GM21526 (cell line): ENCODE results near the gene TEPSIN.

Experiments used
- ATAC-seq: cut with Tn5 transposase; IDR thresholded peaks from one replicate; pipeline ENCODE4 v1.9.1; 2021; ENCODE audit warnings: moderate library complexity; ENCODE audit not compliant: unreplicated experiment, low FRiP score

The TEPSIN gene, protein sequence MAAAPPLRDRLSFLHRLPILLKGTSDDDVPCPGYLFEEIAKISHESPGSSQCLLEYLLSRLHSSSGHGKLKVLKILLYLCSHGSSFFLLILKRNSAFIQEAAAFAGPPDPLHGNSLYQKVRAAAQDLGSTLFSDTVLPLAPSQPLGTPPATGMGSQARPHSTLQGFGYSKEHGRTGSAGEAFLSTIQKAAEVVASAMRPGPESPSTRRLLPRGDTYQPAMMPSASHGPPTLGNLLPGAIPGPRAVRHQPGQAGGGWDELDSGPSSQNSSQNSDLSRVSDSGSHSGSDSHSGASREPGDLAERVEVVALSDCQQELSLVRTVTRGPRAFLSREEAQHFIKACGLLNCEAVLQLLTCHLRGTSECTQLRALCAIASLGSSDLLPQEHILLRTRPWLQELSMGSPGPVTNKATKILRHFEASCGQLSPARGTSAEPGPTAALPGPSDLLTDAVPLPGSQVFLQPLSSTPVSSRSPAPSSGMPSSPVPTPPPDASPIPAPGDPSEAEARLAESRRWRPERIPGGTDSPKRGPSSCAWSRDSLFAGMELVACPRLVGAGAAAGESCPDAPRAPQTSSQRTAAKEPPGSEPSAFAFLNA

GRCh38 chr17:81238815-81239713, at the start of gene TEPSIN, which contains the start of gene NDUFAF8:
Gene TEPSIN (minus strand): TSS chr17:81239055. CDS start chr17:81239033, 22 bp downstream.
Gene NDUFAF8 (plus strand): TSS chr17:81239318. CDS start chr17:81239364, 46 bp downstream.
- peak; percentile 85 for ATAC-seq

GRCh38 chr17:81287741-81288430, 49.0 kb upstream of the TEPSIN start:
- ATAC-seq, result no peak

- no peak for ATAC-seq
These were observed 48.3 kb upstream of the TEPSIN start for GRCh38 chr17:81287152-81287551.

DNA sequence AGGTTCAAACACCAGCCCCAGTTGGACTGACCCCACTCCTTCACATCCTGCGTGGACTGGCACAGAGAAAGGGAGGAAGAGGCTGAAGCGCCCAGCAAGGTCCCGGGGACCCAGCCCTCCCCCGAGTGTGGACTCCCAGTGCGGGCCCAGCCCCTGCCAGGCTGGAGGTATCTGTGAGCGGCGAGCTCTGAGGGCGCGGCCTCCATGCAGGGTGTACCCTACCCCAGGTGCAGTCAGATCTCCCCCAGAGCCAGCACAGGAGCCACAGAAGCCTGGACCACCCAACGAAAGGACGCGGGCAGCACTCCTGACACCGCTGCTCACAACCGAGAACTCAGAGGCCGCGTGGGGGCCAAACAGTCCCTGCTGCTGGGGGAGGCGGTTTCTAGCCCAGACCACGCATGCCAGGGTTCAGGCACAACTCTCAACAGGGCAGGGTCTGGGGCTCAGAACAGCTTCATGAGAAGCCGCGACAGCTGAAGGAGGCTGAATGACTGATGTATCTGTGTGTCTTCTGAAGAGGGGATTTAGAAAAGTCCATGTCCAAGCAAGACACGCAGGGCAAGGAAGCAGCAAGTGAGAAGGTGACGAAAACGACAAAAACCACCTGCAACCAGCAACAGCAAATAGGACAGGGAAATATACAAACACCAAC, 47.8 kb upstream of the TEPSIN start:
- ATAC-seq, result no peak

DNA sequence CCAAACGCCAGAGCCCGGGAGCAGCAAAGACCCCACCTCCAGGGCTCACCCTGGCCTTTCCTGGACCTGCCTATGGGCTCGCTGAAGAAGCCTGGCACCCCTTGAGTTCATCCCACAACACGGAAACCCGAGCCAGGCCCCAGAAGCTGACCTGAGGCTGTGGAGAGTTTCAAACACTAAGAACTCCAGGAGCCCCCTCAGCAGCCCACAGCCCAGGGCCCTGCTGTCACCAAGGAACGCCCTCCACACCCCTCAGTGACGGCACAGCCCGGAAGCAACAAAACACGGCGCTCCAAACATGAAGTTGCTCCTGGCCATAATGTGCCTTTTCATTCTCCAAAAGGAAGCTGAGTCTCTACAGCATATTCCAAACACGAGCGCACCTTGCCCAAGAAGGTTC, 47.0 kb upstream of the TEPSIN start:
- ATAC-seq, result no peak

DNA sequence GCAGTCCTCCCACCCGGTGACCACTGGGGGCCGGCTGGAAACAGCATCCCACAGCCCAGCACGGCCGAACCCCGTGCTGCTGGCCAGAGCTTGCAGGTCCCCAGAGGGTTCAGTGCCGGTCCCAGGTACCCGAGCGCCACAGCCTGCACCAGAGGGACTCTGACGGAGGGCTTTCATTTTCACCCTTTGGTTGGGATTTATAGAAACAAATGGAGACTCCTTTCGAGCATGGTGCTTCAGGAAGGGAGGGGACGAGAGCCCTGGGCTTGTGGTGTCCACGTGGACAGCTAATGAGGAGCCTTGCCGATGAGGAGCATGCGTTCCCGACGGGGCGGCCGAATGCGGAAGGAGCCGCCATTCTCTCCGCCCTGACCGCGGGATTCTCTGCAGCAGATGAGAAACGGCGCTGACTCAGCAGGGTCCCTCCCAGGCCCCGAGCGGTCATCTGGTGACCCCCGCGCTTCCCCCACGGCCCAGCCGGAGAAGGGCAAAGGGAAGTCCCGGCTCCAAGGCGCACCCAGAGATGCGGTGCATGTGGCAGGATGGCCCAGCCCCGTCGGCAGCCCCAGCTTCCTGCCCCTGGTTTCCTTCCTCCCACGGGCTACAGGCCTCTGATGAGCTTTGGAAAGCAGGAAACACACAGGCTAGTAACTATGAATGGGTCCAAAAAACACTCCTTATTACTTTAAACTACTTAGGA, 46.5 kb upstream of the TEPSIN start:
- ATAC-seq, result no peak

DNA sequence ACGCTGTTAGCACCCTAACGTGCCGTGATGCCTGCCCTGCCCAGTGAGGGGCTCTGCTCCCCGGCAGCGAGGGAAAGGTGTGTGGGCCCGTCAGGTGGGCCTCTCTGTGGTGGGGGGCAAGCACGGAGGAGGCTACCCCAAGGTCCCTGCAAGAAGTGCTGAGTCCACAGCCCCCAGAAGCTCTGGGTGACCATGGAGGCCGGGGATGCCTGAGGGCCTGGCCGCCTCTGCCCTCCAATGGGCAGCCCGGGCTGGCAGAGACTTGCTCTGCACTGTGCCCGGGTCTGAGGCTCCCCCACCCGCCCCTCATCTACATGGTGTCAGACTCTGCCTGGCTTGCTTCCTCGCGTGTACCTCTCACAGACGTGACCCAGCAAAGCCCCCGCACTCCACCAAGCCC, 44.0 kb upstream of the TEPSIN start:
- ATAC-seq, result no peak

DNA sequence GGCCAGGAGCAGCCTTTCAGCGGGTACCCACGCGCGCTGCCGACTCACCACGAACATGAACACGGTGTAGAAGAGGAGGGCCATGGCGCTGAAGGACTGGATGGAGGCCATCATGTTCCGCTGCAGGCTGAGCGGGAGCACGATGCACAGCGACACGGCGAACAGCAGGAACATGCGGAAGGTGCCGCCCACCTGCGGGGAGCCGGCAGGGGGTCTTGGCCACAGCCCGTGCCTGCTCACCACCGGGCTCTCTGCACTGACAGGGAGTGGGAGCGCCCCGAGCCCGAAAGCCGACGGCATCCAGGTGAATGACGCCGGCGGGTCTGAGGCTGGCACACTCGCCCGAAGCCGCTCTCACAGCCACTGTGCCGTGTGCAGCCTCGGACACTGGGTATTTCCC, 43.3 kb upstream of the TEPSIN start:
- no peak for ATAC-seq

DNA sequence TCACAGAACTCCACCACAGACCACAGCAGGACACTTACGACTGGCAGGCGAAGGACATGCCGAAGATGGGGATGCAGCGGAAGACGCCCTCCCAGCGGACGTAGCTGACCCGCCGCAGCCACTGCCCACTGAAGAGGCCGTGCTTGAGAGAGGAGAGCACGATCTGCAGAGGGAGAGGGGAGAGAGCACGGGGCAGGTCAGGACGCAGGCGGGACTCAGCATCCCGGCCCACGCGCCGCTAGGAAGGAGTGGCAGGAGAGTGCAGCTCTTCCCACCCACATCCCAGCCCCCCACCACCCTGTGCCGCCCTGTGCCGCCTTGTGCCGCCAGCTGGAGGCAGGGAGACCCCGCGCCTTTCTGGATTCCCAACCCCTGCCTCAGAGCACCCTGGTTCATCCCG, 41.7 kb upstream of the TEPSIN start:
- ATAC-seq, result no peak

GRCh38 chr17:81279278-81280275, 40.7 kb upstream of the TEPSIN start:
- no peak for ATAC-seq

GRCh38 chr17:81278831-81279230, 40.0 kb upstream of the TEPSIN start:
- ATAC-seq, result no peak

GRCh38 chr17:81277946-81278693, 39.3 kb upstream of the TEPSIN start:
- no peak for ATAC-seq

GRCh38 chr17:81277421-81277820, 38.6 kb upstream of the TEPSIN start:
- no peak for ATAC-seq

DNA sequence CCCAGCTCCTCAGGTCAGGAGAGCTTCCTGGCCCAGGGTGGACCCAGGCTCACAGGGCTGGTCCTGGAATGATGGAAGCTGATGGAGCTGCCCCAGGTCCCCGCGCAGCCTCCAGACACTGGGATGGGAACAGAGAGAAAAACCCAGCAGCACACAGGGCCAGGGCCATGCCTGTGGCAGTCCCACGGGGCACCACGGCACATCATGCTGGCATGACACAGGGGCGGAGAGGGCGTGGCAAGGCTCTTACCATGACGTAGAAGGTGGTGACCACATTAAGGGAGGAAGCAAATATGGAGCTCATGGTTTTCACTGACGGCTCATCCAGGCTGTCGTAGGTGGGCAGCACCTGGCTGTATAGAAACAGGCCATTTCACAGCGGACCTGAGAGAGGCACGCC, 37.9 kb upstream of the TEPSIN start:
- ATAC-seq, result no peak

DNA sequence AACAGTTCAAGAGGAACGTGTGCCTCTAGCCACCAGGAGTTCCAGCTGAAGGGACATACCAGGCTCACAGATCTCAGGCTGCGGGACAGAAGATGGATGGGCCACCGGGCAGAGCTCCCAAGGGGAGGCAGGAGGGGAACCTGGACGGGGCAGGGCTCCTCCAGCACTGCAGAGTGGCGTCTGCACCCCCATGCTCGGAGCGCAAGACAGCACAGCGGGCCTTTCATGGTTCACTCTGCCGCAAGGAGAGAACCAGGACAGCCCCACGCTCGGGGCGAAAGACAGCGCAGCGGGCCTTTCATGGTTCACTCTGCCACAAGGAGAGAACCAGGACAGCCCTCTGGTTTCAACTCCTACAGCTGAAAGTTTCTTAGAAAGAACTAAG, 35.6 kb upstream of the TEPSIN start:
- ATAC-seq, result no peak

- no peak for ATAC-seq
These were observed 35.0 kb upstream of the TEPSIN start for GRCh38 chr17:81273698-81274470.

DNA sequence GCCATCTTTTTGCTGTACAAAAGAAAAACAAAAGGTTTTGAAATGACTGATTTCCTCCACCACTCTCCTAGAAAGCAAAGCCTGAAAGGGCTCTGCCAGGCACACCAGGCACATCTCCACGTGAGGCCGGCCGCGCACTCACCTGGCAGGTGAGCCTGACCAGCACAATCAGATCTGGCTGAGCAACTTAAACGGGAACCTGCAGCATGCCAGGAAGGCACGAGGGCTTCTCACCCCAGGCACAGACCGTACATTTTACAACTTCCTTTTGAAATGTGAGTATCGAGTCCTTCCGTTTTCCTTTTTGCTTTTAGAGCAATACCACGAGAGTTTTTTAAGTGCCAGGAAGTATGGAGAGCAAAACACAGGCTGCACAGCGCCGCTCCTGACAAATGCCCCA, 33.8 kb upstream of the TEPSIN start:
- no peak for ATAC-seq
